ENCODE measurements around the gene CACNA1I. TPM values are rescaled to one million over a fixed set of nuclear protein-coding genes. Genes with fewer than 3 reads are reported as not detected.

CACNA1I gene
- total and polyA plus RNA-seq, 2 experiments from 2014 or later, result 0.42 to 2.4 TPM

- Histone ChIP-seq H3K36me3 (ENCODE audit: insufficient read depth) (peaks cover 26% of the 10 kb centered on the region), H3K79me2 (replicated peaks; ENCODE audit: insufficient read depth) (peaks cover 27% of the 10 kb centered on the region), H3F3A (replicated peaks; ENCODE audit: low read depth) (peaks cover 57% of the 10 kb centered on the region), H3K4me3 (no peak overlapping the region), H3K9me2 (ENCODE audit: insufficient read depth) (no peaks in the 10 kb centered on the region), H4K20me1 (replicated peaks; ENCODE audit: insufficient read depth) (peaks cover 40% of the 10 kb centered on the region), H3K27ac (ENCODE audit: low read depth) (0 out of 2 replicates have a peak overlapping the region, but pooled peaks have one; percentile 59), H3K4me1 (ENCODE audit: insufficient read depth) (peaks cover 36% of the 10 kb centered on the region), H3K27me3 (ENCODE audit: insufficient read depth) (no peaks in the 10 kb centered on the region), H2AFZ (no peak overlapping the region), H3K4me2 (no peak overlapping the region)
- DNase-seq (ENCODE audit: low spot score) (no peak), ATAC-seq (no peak; the same call in 2 of the 3 replicates)
- H3K4me3 Mint-ChIP-seq, result peak overlapping the region; percentile 29; the same call in 2 of the 3 replicates
- peaks cover 11% of the 10 kb centered on the region; the same call in 2 of the 3 replicates for H3K9me3 Mint-ChIP-seq
- H3K36me3 Mint-ChIP-seq (ENCODE audit: low read depth), result peaks cover 72% of the 10 kb centered on the region
- H3K27me3 Mint-ChIP-seq (ENCODE audit: insufficient read depth, low read depth, poor library complexity), result peaks cover 52% of the 10 kb centered on the region
- 0 out of 2 replicates have a peak, but pooled peaks have one; percentile 25 for TF ChIP-seq POLR2AphosphoS5 (IDR thresholded peaks at IDR 0.05; ENCODE audit: low read depth)
- TF ChIP-seq ZNF114 (CRISPR knock-in tag; IDR thresholded peaks at IDR 0.05), result no peak
- H3K27ac Mint-ChIP-seq, result no peak overlapping the region; the same call in 1 of the 2 replicates
- H3K4me1 Mint-ChIP-seq, result peaks cover 43% of the 10 kb centered on the region
Observed at GRCh38 chr22:39524089-39524752, 46.3 kb upstream of the CACNA1I start.

DNA sequence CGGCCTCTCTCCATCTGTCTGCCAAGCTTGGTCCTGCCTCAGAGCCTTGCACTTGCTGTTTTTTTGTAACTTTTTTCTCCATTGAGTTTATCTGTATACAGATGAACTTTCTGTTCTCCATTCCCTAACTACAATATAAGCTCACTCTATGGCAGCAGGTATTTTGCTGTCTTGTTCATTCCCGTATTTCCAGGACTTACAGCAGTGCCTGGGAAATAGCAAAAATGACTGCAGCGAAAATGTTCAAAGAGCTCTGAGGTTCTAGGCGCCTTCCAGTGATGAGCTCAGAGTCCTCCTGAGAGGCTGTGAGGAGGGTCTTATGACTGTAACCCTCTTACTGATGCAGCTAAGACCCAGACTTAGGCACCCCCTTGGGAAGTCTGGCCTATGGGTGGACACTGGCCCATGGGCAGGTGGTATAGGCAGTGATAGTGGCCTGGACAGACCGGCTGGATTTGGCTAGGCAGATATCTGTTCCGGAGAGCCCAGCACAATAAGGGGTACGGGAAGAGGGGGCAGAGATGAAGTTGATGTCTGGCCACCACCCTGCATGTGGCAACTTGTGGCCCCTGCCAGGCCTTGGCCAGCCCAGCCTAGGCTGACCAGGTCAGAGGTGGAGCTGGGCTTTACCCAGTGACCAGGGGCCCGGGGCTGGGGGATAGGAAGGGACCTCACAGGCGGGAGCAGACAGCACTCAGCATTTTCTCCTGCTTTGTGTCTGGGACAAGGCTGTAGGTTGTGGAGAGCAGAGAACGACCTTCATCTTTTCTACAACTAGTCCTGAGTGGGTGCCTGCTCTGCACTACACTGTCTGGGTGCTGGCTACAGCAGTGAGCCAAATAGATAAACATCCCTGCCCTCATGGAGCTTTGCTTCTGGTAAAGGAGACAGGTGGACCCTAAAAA, 45.5 kb upstream of the CACNA1I start:
- TF ChIP-seq POLR2AphosphoS5 (IDR thresholded peaks at IDR 0.05; ENCODE audit: low read depth), result peak; percentile 12; the same call in 1 of the 2 replicates
- TF ChIP-seq CREB1 (CRISPR knock-in tag; IDR thresholded peaks at IDR 0.05; ENCODE audit: low read depth), result no peak
- TF ChIP-seq ZNF331 (CRISPR knock-in tag; IDR thresholded peaks at IDR 0.05; ENCODE audit: low read depth), result no peak
- DNase-seq (ENCODE audit: low spot score), result no peak
- Histone ChIP-seq H3K36me3 (ENCODE audit: insufficient read depth) (peaks cover 28% of the 10 kb centered on the region), H3K4me3 (no peak overlapping the region), H3K27ac (ENCODE audit: low read depth) (peak overlapping the region; percentile 59; the same call in 1 of the 2 replicates), H3K4me1 (ENCODE audit: insufficient read depth) (peaks cover 36% of the 10 kb centered on the region), H3K9me2 (ENCODE audit: insufficient read depth) (no peaks in the 10 kb centered on the region), H2AFZ (no peak overlapping the region), H3K4me2 (no peak overlapping the region), H3K27me3 (ENCODE audit: insufficient read depth) (no peaks in the 10 kb centered on the region), H3K79me2 (replicated peaks; ENCODE audit: insufficient read depth) (peaks cover 27% of the 10 kb centered on the region), H3F3A (replicated peaks; ENCODE audit: low read depth) (peaks cover 60% of the 10 kb centered on the region), H4K20me1 (replicated peaks; ENCODE audit: insufficient read depth) (peaks cover 42% of the 10 kb centered on the region)
- Mint-ChIP-seq H3K27me3 (ENCODE audit: insufficient read depth, low read depth, poor library complexity) (peaks cover 54% of the 10 kb centered on the region), H3K27ac (peak overlapping the region; percentile 22), H3K4me1 (peaks cover 49% of the 10 kb centered on the region), H3K36me3 (ENCODE audit: low read depth) (peaks cover 79% of the 10 kb centered on the region), H3K4me3 (peak overlapping the region; percentile 29; the same call in 1 of the 3 replicates), H3K9me3 (peaks cover 10% of the 10 kb centered on the region; the same call in 2 of the 3 replicates)
- ATAC-seq, result no peak; the same call in 2 of the 3 replicates

GRCh38 chr22:39525658-39525975, 44.9 kb upstream of the CACNA1I start:
- Histone ChIP-seq H4K20me1 (replicated peaks; ENCODE audit: insufficient read depth) (peaks cover 47% of the 10 kb centered on the region), H3K4me2 (no peak overlapping the region), H3K79me2 (replicated peaks; ENCODE audit: insufficient read depth) (peaks cover 31% of the 10 kb centered on the region), H3K36me3 (ENCODE audit: insufficient read depth) (peaks cover 31% of the 10 kb centered on the region), H3F3A (replicated peaks; ENCODE audit: low read depth) (peaks cover 64% of the 10 kb centered on the region), H3K27me3 (ENCODE audit: insufficient read depth) (no peaks in the 10 kb centered on the region), H3K9me2 (ENCODE audit: insufficient read depth) (no peaks in the 10 kb centered on the region), H2AFZ (no peak overlapping the region), H3K4me3 (no peak overlapping the region), H3K27ac (ENCODE audit: low read depth) (peak overlapping the region; percentile 59; the same call in 1 of the 2 replicates), H3K4me1 (ENCODE audit: insufficient read depth) (peaks cover 36% of the 10 kb centered on the region)
- Mint-ChIP-seq H3K36me3 (ENCODE audit: low read depth) (peaks cover 79% of the 10 kb centered on the region), H3K9me3 (peaks cover 8% of the 10 kb centered on the region; the same call in 2 of the 3 replicates), H3K4me1 (peaks cover 53% of the 10 kb centered on the region), H3K27ac (peak overlapping the region; percentile 4; the same call in 1 of the 2 replicates), H3K27me3 (ENCODE audit: insufficient read depth, low read depth, poor library complexity) (peaks cover 52% of the 10 kb centered on the region), H3K4me3 (peak overlapping the region; percentile 17; the same call in 2 of the 3 replicates)
- ATAC-seq, result no peak
- no peak for DNase-seq (ENCODE audit: low spot score)
- TF ChIP-seq CTCF (conservative IDR thresholded peaks at IDR 0.05; ENCODE audit: low read depth in 2 of 2) (no peak), STAT1 (IDR thresholded peaks at IDR 0.05; ENCODE audit: unreplicated experiment) (no peak), JUNB (IDR thresholded peaks at IDR 0.05; ENCODE audit: unreplicated experiment) (no peak), NANOG (IDR thresholded peaks at IDR 0.05; ENCODE audit: borderline replicate concordance) (no peak)

Measured in GM23338 (cell line).